HG02763 (cell line): ENCODE results near the gene SRMS.

Experiments
- ATAC-seq: cut with Tn5 transposase; IDR thresholded peaks from one replicate; pipeline ENCODE4 v1.9.1; 2021; ENCODE audit warnings: mild to moderate bottlenecking, moderate library complexity; ENCODE audit not compliant: unreplicated experiment

The SRMS gene

DNA sequence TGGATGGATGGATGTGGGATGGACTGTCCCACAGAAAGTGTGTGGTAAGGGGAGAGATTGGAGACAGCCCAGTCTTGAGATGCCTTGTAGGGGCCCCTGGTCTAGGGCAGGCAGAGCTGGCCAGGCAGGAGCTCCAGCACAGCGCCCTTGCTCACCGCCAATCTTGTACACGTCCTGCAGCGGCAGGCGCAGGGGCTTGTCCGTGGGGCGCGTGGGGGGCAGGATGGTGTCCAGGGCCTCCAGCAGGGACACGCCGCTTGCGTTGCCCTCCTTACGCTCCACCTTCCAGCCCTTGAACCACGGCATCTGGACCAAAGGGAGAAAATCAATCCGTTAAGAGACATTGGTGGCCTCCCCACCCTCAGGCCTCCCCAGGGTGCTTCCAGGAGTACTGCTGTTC is 54.6 kb downstream of the SRMS start:
- ATAC-seq: no peak

DNA sequence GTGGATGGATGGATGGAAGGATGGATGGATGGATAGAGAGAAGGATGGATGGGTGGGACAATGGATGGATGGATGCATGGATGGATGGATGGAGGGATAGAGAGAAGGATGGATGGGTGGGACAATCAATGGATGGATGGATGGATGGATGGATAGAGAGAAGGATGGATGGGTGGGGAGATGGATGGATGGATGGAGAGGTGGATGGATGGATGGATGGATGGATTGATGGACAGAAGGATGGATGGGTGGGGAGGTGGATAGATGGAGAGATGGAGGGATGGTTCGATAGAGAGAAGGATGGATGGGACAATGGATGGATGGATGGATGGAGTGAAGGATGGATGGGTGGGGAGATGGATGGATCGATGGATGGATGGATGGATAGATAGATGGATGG is 55.0 kb downstream of the SRMS start:
- no peak for ATAC-seq

DNA sequence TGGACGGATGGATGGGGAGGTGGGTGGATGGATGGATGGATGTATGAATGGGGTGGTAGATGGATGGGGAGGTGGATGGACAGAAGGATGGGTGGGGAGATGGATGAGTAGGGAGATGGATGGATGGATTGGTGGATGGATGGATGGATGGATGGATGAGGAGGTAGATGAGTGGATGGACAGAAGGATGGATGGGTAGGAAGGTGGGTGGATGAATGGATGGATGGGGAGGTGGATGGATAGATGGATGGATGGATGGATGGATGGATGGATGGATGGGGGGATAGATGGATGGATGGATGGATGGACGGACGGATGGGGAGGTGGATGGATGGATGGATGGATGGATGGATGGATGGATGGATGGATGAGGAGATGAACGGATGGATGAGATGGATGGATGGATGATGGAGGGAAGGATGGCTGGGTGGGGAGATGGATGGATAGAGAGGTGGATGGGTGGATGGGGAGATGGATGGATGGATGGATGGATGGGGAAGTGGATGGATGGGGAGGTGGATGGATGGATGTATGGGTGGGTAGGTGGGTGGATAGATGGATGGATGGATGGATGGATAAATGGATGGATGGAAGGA is 55.8 kb downstream of the SRMS start:
- ATAC-seq: no peak

DNA sequence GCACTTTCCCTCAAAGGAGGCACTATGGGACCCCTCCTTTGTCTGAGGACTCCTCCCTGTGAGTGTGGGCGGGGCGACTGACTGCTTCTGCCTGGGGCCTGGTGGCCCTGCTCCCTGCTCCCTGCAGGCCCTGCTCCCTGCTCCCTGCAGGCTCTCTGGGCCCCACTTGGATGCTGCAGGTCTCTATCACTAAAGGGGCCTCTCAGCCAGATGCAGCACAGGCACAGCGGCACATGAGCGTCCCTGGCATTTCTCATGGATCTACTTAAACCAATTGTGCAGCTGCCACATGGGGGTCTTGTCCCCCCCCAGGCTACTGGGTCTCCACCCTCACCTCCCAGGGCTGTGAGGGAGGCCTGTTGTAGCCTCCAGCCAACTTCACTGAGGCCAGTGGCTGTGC is 56.5 kb downstream of the SRMS start:
- ATAC-seq: no peak
